GM12878 (cell line): ENCODE data around the gene TMEM150A. TPM values are rescaled to one million over a fixed set of nuclear protein-coding genes. Genes with fewer than 3 reads are reported as not detected.
A peak's percentile ranks its signal among the peaks of the same experiment; 100 is the strongest.

ENCODE experiments used
- JUNB ChIP-seq: IDR thresholded peaks from 2 replicates; pipeline ENCODE4 v1.6.1; 2016; ENCODE audit warnings: antibody characterized with exemption, mild to moderate bottlenecking
- KLF5 ChIP-seq: fragments of 450-650 bp; IDR thresholded peaks from 2 replicates; pipeline ENCODE4 v1.6.1; 2014; ENCODE audit warnings: mild to moderate bottlenecking; ENCODE audit not compliant: partially characterized antibody
- MEF2A ChIP-seq: IDR thresholded peaks from 2 replicates; pipeline ENCODE4 v1.6.1; 2011; ENCODE audit warnings: low read depth, mild to moderate bottlenecking, low read length, moderate library complexity; ENCODE audit not compliant: insufficient read depth
- SMAD1 ChIP-seq: fragments of 450-650 bp; IDR thresholded peaks from 2 replicates; pipeline ENCODE4 v1.6.1; 2018; ENCODE audit warnings: mild to moderate bottlenecking, low read depth; ENCODE audit not compliant: partially characterized antibody
- TBL1XR1 ChIP-seq: IDR thresholded peaks from 2 replicates; pipeline ENCODE4 v1.6.1; 2012; ENCODE audit warnings: low read depth, low read length, improper control_type of control experiment
- ZNF217 ChIP-seq: fragments of 450-650 bp; IDR thresholded peaks from 2 replicates; pipeline ENCODE4 v1.6.1; 2017; ENCODE audit warnings: antibody characterized with exemption, mild to moderate bottlenecking
- polyA plus RNA-seq, 11 experiments: library from polyadenylated mRNA; depleted of rRNA in 4 of 11; unstranded in 6 of 11; stranded (reverse) in 5 of 11; fragments of >200 nt; fragmentation: Nextera tagmentation in 4 of 11; fragmentation: Illumina TruSeq in 1 of 11; extraction: Ambion mirVana in 4 of 11; extraction: Trizol in 1 of 11; gene quantifications; 1 replicate in 1 of 11; 2 replicates in 10 of 11; pipeline versions ENCODE4 v1.2.1 to v1.2.3, GENCODE V29; 2011 to 2016; ENCODE audit warnings: inconsistent platforms in 2 of 11, missing spikeins in 2 of 11, low read depth in 1 of 11
- total RNA-seq, 4 experiments: library from RNA; depleted of rRNA in 3 of 4; stranded (reverse); fragments of >200 nt in 3 of 4; fragmentation: Illumina TruSeq in 1 of 4; extraction: Trizol in 1 of 4; gene quantifications; 2 replicates each; pipeline versions ENCODE4 v1.2.1 to v1.2.3, GENCODE V29; 2013 to 2021
- TF ChIP-seq, protein P1 (sequence below): IDR thresholded peaks from 2 replicates; pipeline ENCODE4 v1.6.1; 2012; ENCODE audit warnings: improper control_type of control experiment, low read depth, low read length; ENCODE audit not compliant: insufficient replicate concordance
- TF ChIP-seq, protein P2 (sequence below): IDR thresholded peaks from 2 replicates; pipeline ENCODE4 v1.6.1; 2012; ENCODE audit warnings: low read depth, low read length, improper control_type of control experiment
- TF ChIP-seq, protein P3 (sequence below): fragments of 450-650 bp; IDR thresholded peaks from 2 replicates; pipeline ENCODE4 v1.6.1; 2016; ENCODE audit warnings: mild to moderate bottlenecking
- TF ChIP-seq, protein P4 (sequence below): fragments of 450-650 bp; IDR thresholded peaks from 2 replicates; pipeline ENCODE4 v1.6.1; 2017; ENCODE audit warnings: antibody characterized with exemption, mild to moderate bottlenecking, moderate library complexity
- TF ChIP-seq, protein P5 (sequence below), 3 experiments: IDR thresholded peaks in 2 of 3; conservative IDR thresholded peaks in 1 of 3; 2 replicates each; pipeline ENCODE4 v1.5.1; 2011; ENCODE audit warnings: low read depth in 3 of 3, low read length in 3 of 3, mild to moderate bottlenecking in 3 of 3, control low read depth in 2 of 3, moderate library complexity in 2 of 3, inconsistent platforms in 1 of 3, mixed read lengths in 1 of 3; ENCODE audit not compliant: control insufficient read depth in 2 of 3, insufficient read depth in 1 of 3; ENCODE audit errors: extremely low read depth in 1 of 3
- TF ChIP-seq, protein P6 (sequence below): IDR thresholded peaks from 2 replicates; pipeline ENCODE4 v1.6.1; 2012; ENCODE audit warnings: low read depth, low read length, improper control_type of control experiment
- TF ChIP-seq, protein P7 (sequence below): fragments of 450-650 bp; IDR thresholded peaks from 2 replicates; pipeline ENCODE4 v1.6.1; 2017; ENCODE audit warnings: low read depth, mild to moderate bottlenecking, moderate library complexity

The TMEM150A gene
- total and polyA plus RNA-seq, 10 of the 15 experiments (the other 5 are each of a cell fraction or from before 2014, with no cell fraction given): 0.45 to 4.4 (median 2.6) TPM

DNA sequence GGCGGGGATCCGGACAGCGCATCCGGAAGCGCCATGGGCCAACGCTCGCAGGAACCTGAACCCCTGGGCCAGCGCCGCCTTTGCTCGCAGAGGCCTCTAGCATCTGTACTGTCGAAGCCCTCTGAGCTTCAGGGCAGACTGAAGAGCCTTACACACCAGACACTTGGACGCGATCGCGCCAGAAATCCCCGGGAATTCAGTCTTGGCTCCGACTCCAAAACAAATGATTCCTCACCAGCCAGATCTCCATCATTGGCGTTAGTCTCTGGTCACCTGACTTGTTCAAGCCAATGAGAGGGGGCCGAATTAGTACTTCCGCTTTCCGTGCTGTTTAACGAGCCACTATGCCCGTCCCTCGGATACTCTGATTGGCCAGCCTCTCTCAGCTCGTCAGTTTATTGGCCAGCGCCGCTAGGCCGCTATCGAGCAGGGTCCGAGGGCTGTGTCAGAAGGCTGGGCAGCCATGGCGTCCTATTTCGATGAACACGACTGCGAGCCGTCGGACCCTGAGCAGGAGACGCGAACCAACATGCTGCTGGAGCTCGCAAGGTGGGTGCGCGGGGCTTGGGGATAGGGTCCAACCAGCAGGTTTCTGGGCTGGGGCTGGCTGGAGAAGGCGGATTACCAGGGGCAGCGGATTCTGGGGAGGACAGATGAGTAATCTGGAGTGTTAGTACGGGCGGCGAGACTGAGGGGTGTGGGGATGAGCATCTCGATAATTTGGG is 7.0 kb downstream of the TMEM150A start, which contains the start of gene RNF181 (continued):
- TF ChIP-seq, protein P1, sequence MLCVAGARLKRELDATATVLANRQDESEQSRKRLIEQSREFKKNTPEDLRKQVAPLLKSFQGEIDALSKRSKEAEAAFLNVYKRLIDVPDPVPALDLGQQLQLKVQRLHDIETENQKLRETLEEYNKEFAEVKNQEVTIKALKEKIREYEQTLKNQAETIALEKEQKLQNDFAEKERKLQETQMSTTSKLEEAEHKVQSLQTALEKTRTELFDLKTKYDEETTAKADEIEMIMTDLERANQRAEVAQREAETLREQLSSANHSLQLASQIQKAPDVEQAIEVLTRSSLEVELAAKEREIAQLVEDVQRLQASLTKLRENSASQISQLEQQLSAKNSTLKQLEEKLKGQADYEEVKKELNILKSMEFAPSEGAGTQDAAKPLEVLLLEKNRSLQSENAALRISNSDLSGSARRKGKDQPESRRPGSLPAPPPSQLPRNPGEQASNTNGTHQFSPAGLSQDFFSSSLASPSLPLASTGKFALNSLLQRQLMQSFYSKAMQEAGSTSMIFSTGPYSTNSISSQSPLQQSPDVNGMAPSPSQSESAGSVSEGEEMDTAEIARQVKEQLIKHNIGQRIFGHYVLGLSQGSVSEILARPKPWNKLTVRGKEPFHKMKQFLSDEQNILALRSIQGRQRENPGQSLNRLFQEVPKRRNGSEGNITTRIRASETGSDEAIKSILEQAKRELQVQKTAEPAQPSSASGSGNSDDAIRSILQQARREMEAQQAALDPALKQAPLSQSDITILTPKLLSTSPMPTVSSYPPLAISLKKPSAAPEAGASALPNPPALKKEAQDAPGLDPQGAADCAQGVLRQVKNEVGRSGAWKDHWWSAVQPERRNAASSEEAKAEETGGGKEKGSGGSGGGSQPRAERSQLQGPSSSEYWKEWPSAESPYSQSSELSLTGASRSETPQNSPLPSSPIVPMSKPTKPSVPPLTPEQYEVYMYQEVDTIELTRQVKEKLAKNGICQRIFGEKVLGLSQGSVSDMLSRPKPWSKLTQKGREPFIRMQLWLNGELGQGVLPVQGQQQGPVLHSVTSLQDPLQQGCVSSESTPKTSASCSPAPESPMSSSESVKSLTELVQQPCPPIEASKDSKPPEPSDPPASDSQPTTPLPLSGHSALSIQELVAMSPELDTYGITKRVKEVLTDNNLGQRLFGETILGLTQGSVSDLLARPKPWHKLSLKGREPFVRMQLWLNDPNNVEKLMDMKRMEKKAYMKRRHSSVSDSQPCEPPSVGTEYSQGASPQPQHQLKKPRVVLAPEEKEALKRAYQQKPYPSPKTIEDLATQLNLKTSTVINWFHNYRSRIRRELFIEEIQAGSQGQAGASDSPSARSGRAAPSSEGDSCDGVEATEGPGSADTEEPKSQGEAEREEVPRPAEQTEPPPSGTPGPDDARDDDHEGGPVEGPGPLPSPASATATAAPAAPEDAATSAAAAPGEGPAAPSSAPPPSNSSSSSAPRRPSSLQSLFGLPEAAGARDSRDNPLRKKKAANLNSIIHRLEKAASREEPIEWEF: no peak
- no peak for TF ChIP-seq SMAD1
- TF ChIP-seq TBL1XR1: no peak
- no peak for TF ChIP-seq KLF5
- TF ChIP-seq, protein P2, sequence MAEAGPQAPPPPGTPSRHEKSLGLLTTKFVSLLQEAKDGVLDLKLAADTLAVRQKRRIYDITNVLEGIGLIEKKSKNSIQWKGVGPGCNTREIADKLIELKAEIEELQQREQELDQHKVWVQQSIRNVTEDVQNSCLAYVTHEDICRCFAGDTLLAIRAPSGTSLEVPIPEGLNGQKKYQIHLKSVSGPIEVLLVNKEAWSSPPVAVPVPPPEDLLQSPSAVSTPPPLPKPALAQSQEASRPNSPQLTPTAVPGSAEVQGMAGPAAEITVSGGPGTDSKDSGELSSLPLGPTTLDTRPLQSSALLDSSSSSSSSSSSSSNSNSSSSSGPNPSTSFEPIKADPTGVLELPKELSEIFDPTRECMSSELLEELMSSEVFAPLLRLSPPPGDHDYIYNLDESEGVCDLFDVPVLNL: no peak
- TF ChIP-seq, protein P3, sequence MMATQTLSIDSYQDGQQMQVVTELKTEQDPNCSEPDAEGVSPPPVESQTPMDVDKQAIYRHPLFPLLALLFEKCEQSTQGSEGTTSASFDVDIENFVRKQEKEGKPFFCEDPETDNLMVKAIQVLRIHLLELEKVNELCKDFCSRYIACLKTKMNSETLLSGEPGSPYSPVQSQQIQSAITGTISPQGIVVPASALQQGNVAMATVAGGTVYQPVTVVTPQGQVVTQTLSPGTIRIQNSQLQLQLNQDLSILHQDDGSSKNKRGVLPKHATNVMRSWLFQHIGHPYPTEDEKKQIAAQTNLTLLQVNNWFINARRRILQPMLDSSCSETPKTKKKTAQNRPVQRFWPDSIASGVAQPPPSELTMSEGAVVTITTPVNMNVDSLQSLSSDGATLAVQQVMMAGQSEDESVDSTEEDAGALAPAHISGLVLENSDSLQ: peak; percentile 36; the same call in 1 of the 2 replicates
- no peak for TF ChIP-seq MEF2A
- TF ChIP-seq, protein P4, sequence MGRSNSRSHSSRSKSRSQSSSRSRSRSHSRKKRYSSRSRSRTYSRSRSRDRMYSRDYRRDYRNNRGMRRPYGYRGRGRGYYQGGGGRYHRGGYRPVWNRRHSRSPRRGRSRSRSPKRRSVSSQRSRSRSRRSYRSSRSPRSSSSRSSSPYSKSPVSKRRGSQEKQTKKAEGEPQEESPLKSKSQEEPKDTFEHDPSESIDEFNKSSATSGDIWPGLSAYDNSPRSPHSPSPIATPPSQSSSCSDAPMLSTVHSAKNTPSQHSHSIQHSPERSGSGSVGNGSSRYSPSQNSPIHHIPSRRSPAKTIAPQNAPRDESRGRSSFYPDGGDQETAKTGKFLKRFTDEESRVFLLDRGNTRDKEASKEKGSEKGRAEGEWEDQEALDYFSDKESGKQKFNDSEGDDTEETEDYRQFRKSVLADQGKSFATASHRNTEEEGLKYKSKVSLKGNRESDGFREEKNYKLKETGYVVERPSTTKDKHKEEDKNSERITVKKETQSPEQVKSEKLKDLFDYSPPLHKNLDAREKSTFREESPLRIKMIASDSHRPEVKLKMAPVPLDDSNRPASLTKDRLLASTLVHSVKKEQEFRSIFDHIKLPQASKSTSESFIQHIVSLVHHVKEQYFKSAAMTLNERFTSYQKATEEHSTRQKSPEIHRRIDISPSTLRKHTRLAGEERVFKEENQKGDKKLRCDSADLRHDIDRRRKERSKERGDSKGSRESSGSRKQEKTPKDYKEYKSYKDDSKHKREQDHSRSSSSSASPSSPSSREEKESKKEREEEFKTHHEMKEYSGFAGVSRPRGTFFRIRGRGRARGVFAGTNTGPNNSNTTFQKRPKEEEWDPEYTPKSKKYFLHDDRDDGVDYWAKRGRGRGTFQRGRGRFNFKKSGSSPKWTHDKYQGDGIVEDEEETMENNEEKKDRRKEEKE: no peak
- TF ChIP-seq, protein P5, sequence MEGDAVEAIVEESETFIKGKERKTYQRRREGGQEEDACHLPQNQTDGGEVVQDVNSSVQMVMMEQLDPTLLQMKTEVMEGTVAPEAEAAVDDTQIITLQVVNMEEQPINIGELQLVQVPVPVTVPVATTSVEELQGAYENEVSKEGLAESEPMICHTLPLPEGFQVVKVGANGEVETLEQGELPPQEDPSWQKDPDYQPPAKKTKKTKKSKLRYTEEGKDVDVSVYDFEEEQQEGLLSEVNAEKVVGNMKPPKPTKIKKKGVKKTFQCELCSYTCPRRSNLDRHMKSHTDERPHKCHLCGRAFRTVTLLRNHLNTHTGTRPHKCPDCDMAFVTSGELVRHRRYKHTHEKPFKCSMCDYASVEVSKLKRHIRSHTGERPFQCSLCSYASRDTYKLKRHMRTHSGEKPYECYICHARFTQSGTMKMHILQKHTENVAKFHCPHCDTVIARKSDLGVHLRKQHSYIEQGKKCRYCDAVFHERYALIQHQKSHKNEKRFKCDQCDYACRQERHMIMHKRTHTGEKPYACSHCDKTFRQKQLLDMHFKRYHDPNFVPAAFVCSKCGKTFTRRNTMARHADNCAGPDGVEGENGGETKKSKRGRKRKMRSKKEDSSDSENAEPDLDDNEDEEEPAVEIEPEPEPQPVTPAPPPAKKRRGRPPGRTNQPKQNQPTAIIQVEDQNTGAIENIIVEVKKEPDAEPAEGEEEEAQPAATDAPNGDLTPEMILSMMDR (IDR thresholded peaks at IDR 0.05 in 2 of 3, conservative IDR thresholded peaks at IDR 0.05 in 1 of 3; ENCODE audit: control insufficient read depth in 2 of 3, extremely low read depth in 1 of 3, insufficient read depth in 1 of 3, low read depth in 3 of 3, low read length in 3 of 3): no peak
- TF ChIP-seq, protein P6, sequence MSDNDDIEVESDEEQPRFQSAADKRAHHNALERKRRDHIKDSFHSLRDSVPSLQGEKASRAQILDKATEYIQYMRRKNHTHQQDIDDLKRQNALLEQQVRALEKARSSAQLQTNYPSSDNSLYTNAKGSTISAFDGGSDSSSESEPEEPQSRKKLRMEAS: peak; percentile 63
- TF ChIP-seq, protein P7, sequence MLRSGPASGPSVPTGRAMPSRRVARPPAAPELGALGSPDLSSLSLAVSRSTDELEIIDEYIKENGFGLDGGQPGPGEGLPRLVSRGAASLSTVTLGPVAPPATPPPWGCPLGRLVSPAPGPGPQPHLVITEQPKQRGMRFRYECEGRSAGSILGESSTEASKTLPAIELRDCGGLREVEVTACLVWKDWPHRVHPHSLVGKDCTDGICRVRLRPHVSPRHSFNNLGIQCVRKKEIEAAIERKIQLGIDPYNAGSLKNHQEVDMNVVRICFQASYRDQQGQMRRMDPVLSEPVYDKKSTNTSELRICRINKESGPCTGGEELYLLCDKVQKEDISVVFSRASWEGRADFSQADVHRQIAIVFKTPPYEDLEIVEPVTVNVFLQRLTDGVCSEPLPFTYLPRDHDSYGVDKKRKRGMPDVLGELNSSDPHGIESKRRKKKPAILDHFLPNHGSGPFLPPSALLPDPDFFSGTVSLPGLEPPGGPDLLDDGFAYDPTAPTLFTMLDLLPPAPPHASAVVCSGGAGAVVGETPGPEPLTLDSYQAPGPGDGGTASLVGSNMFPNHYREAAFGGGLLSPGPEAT: peak; percentile 90
- no peak for TF ChIP-seq ZNF217
- no peak for TF ChIP-seq JUNB
